HEK293 (cell line): Measurements from ENCODE around the gene RNF214.

Experiments used
- CTCF ChIA-PET: fragments of 350-600 bp; formaldehyde crosslinking; extraction: SDS; loops from one replicate; lab custom pipeline; 2021; ENCODE audit warnings: antibody characterized with exemption; lab: Yijun Ruan, JAX
- POLR2A ChIA-PET: fragments of 300-600 bp; formaldehyde crosslinking; extraction: SDS; loops from one replicate; lab custom pipeline; 2020; ENCODE audit warnings: antibody characterized with exemption, inconsistent platforms; lab: Yijun Ruan, JAX
- H3K27ac ChIP-seq: fragments of 200-500 bp; sonication (Bioruptor generic); 2 replicates; pipeline ENCODE4 v1.5.1; 2014; ENCODE audit warnings: low read depth, low read length, control low read depth, inconsistent platforms; ENCODE audit errors: extremely low read depth
- H3K36me3 ChIP-seq, 2 experiments: fragments of 200-500 bp in 1 of 2; sonication (Bioruptor generic) in 1 of 2; 1 replicate in 1 of 2; 2 replicates in 1 of 2; pipeline ENCODE4 v1.5.1; 2014 to 2017; ENCODE audit warnings: inconsistent platforms in 2 of 2, low read length in 2 of 2; ENCODE audit not compliant: control insufficient read depth in 2 of 2, insufficient read depth in 1 of 2
- H3K4me1 ChIP-seq: fragments of 200-500 bp; sonication (Bioruptor generic); 2 replicates; pipeline ENCODE4 v1.5.1; 2014; ENCODE audit warnings: mild to moderate bottlenecking, low read length, inconsistent platforms; ENCODE audit not compliant: control insufficient read depth, insufficient read depth
- H3K4me3 ChIP-seq: 2 replicates; pipeline ENCODE4 v1.5.1; 2011; ENCODE audit warnings: low read depth, mild to moderate bottlenecking, control low read depth, low read length, moderate library complexity
- H3K9me3 ChIP-seq: fragments of 200-500 bp; sonication (Bioruptor generic); 2 replicates; pipeline ENCODE4 v1.5.1; 2014; ENCODE audit warnings: low read depth, low read length, inconsistent platforms; ENCODE audit not compliant: control insufficient read depth, insufficient read depth
- PRDM1 ChIP-seq: fragments of 450-650 bp; formaldehyde crosslinking; IDR thresholded peaks from 2 replicates; pipeline ENCODE4; 2016; ENCODE audit warnings: missing biosample characterization, missing genetic modification characterization
- REPIN1 ChIP-seq: fragments of 450-650 bp; formaldehyde crosslinking; IDR thresholded peaks from 2 replicates; pipeline ENCODE4 v1.5.1; 2017; ENCODE audit warnings: missing biosample characterization, missing genetic modification characterization, low read depth
- TRIM28 ChIP-seq: IDR thresholded peaks from 2 replicates; pipeline ENCODE4 v1.6.1; 2011; ENCODE audit warnings: low read length, control low read depth, borderline replicate concordance
- ZBTB1 ChIP-seq: fragments of 450-650 bp; formaldehyde crosslinking; IDR thresholded peaks from 2 replicates; pipeline ENCODE4 v1.5.1; 2016; ENCODE audit warnings: missing biosample characterization, missing genetic modification characterization
- ZBTB10 ChIP-seq: fragments of 450-650 bp; formaldehyde crosslinking; IDR thresholded peaks from 2 replicates; pipeline ENCODE4 v1.5.1; 2016; ENCODE audit warnings: missing biosample characterization, missing genetic modification characterization
- ZBTB8A ChIP-seq: fragments of 450-650 bp; formaldehyde crosslinking; IDR thresholded peaks from 2 replicates; pipeline ENCODE4 v1.5.1; 2016; ENCODE audit warnings: missing biosample characterization, missing genetic modification characterization
- ZIC2 ChIP-seq: fragments of 450-650 bp; formaldehyde crosslinking; IDR thresholded peaks from 2 replicates; pipeline ENCODE4 v1.5.1; 2016; ENCODE audit warnings: missing biosample characterization, missing genetic modification characterization
- ZNF132 ChIP-seq: fragments of 450-650 bp; formaldehyde crosslinking; IDR thresholded peaks from 2 replicates; pipeline ENCODE4 v1.5.1; 2017; ENCODE audit warnings: missing biosample characterization, missing genetic modification characterization, borderline replicate concordance
- ZNF221 ChIP-seq: fragments of 450-650 bp; formaldehyde crosslinking; IDR thresholded peaks from 2 replicates; pipeline ENCODE4 v1.5.1; 2017; ENCODE audit warnings: missing biosample characterization, missing genetic modification characterization, borderline replicate concordance
- ZNF248 ChIP-seq: fragments of 450-650 bp; formaldehyde crosslinking; IDR thresholded peaks from 2 replicates; pipeline ENCODE4 v1.5.1; 2017; ENCODE audit warnings: missing biosample characterization, missing genetic modification characterization
- ZNF274 ChIP-seq, 2 experiments: fragments of 200-500 bp in 1 of 2; fragments of 450-650 bp in 1 of 2; sonication (Bioruptor generic) in 1 of 2; formaldehyde crosslinking in 1 of 2; IDR thresholded peaks; 2 replicates each; pipeline versions ENCODE4 v1.5.1 to v1.6.1; 2014 to 2016; ENCODE audit warnings: borderline replicate concordance in 1 of 2, inconsistent platforms in 1 of 2, low read length in 1 of 2, missing biosample characterization in 1 of 2, missing genetic modification characterization in 1 of 2
- ZNF280D ChIP-seq: fragments of 450-650 bp; formaldehyde crosslinking; IDR thresholded peaks from 2 replicates; pipeline ENCODE4 v1.5.1; 2016; ENCODE audit warnings: missing biosample characterization, missing genetic modification characterization
- ZNF518A ChIP-seq: fragments of 450-650 bp; formaldehyde crosslinking; conservative IDR thresholded peaks from 2 replicates; pipeline ENCODE4 v1.5.1; 2016; ENCODE audit warnings: low read depth, missing biosample characterization, missing genetic modification characterization
- ZNF561 ChIP-seq: fragments of 450-650 bp; IDR thresholded peaks from 2 replicates; pipeline ENCODE4 v1.5.1; 2018; ENCODE audit warnings: missing biosample characterization, missing genetic modification characterization, borderline replicate concordance
- ZNF610 ChIP-seq: fragments of 450-650 bp; formaldehyde crosslinking; IDR thresholded peaks from 2 replicates; pipeline ENCODE4 v1.5.1; 2016; ENCODE audit warnings: missing biosample characterization, missing genetic modification characterization, borderline replicate concordance

Gene RNF214

GRCh38 chr11:117219455-117219854 lies 13.0 kb upstream of the RNF214 start:
- Histone ChIP-seq H3K36me3 (peaks cover 0 to 84% of the 10 kb centered on the region in 2 experiments; a peak in 1 of 3 replicates), H3K4me1 (peaks cover 3% of the 10 kb centered on the region; the same call in 1 of the 2 replicates), H3K4me3 (no peak overlapping the region), H3K9me3 (no peaks in the 10 kb centered on the region), H3K27ac (no peak overlapping the region)
- TF ChIP-seq ZBTB8A: no peak
- TF ChIP-seq ZNF132 (tag by site-specific recombination): no peak
- no peak for TF ChIP-seq ZNF274 (IDR thresholded peaks at IDR 0.05; ENCODE audit: low read length)
- no peak for TF ChIP-seq ZNF274 (tag by site-specific recombination; IDR thresholded peaks at IDR 0.05; ENCODE audit: borderline replicate concordance)
- TF ChIP-seq ZNF561 (tag by site-specific recombination): no peak
- TF ChIP-seq ZNF518A (tag by site-specific recombination): no peak
- TF ChIP-seq ZNF280D (tag by site-specific recombination): no peak
- POLR2A ChIA-PET: interaction anchor here (0.9 to 1.3 kb wide), 2 partner anchors 17 to 41 kb away, joined by 3 read pairs; partner anchors contain the start of gene SIDT2
- CTCF ChIA-PET: interaction anchor here (0.9 to 4.0 kb wide), 4 partner anchors 7 to 69 kb away, joined by 3 to 39 read pairs (median 6); no protein-coding TSS in a partner anchor

GRCh38 chr11:117219995-117220394 lies 12.5 kb upstream of the RNF214 start:
- peaks cover 0 to 83% of the 10 kb centered on the region in 2 experiments; a peak in 1 of 3 replicates for H3K36me3 ChIP-seq

More at GRCh38 chr11:117219995-117220394, 12.5 kb upstream of the RNF214 start:
- ChIA-PET POLR2A (interaction anchor here (0.6 to 1.3 kb wide), 3 partner anchors 11 to 55 kb away, joined by 3 to 5 read pairs (median 3); partner anchors contain the start of gene PCSK7), CTCF (interaction anchor here (1.1 to 4.0 kb wide), 2 partner anchors 39 to 489 kb away, joined by 3 to 39 read pairs; no protein-coding TSS in a partner anchor)
- Histone ChIP-seq H3K9me3 (no peaks in the 10 kb centered on the region), H3K4me1 (peaks cover 3% of the 10 kb centered on the region; the same call in 1 of the 2 replicates), H3K27ac (no peak overlapping the region), H3K4me3 (no peak overlapping the region)
- no peak for TF ChIP-seq ZIC2 (tag by site-specific recombination)
- TF ChIP-seq TRIM28: no peak
- TF ChIP-seq ZNF248 (tag by site-specific recombination): no peak
- TF ChIP-seq ZNF221: no peak
- TF ChIP-seq PRDM1 (tag by site-specific recombination): no peak
- no peak for TF ChIP-seq ZNF610
- TF ChIP-seq REPIN1 (tag by site-specific recombination): no peak
- TF ChIP-seq ZBTB1 (tag by site-specific recombination): no peak
- TF ChIP-seq ZBTB10 (tag by site-specific recombination): no peak
